H9 (cell line): ENCODE data around the gene CLPSL2. TPM values are rescaled to one million over a fixed set of nuclear protein-coding genes. Genes with fewer than 3 reads are reported as not detected.
A peak's percentile ranks its signal among the peaks of the same experiment; 100 is the strongest.

Experiments used
- DNase-seq: peaks from one replicate; pipeline ENCODE4 v3.0.0-alpha.2; 2017
- H2AFZ ChIP-seq: one replicate; pipeline ENCODE4 v1.6.1; 2013; ENCODE audit warnings: mild to moderate bottlenecking, low read length, control low read depth, moderate library complexity
- H2AK5ac ChIP-seq: 2 replicates; pipeline ENCODE4 v1.6.1; 2013; ENCODE audit warnings: low read length, control low read depth, mixed read lengths; ENCODE audit not compliant: insufficient read length
- H2BK120ac ChIP-seq: one replicate; pipeline ENCODE4 v1.6.1; 2013; ENCODE audit warnings: low read depth, mild to moderate bottlenecking, low read length, control low read depth, inconsistent platforms; ENCODE audit not compliant: poor library complexity, severe bottlenecking
- H2BK12ac ChIP-seq: 2 replicates; pipeline ENCODE4 v1.6.1; 2013; ENCODE audit warnings: low read length, control low read depth, mixed read lengths, low read depth; ENCODE audit not compliant: insufficient read length
- H2BK15ac ChIP-seq: 2 replicates; pipeline ENCODE4 v1.6.1; 2013; ENCODE audit warnings: low read depth, low read length, control low read depth
- H2BK20ac ChIP-seq: one replicate; pipeline ENCODE4 v1.6.1; 2013; ENCODE audit warnings: low read depth, mild to moderate bottlenecking, low read length, control low read depth, inconsistent platforms; ENCODE audit not compliant: poor library complexity, severe bottlenecking
- H2BK5ac ChIP-seq: 2 replicates; pipeline ENCODE4 v1.6.1; 2013; ENCODE audit warnings: low read length, control low read depth, mixed read lengths; ENCODE audit not compliant: insufficient read length
- H3K14ac ChIP-seq: 2 replicates; pipeline ENCODE4 v1.6.1; 2013; ENCODE audit warnings: low read length, control low read depth; ENCODE audit not compliant: insufficient read depth
- H3K18ac ChIP-seq: 2 replicates; pipeline ENCODE4 v1.6.1; 2013; ENCODE audit warnings: low read depth, mild to moderate bottlenecking, mixed read lengths, low read length, control low read depth; ENCODE audit not compliant: insufficient read length
- H3K23ac ChIP-seq: 2 replicates; pipeline ENCODE4 v1.6.1; 2013; ENCODE audit warnings: low read length, control low read depth, mixed read lengths, low read depth; ENCODE audit not compliant: insufficient read length
- H3K23me2 ChIP-seq: 2 replicates; pipeline ENCODE4 v1.6.1; 2013; ENCODE audit warnings: low read depth, mild to moderate bottlenecking, mixed read lengths, low read length, control low read depth; ENCODE audit not compliant: insufficient read length, poor library complexity, severe bottlenecking
- H3K27ac ChIP-seq: 2 replicates; pipeline ENCODE4 v1.5.1; 2013; ENCODE audit warnings: low read length, control low read depth, mixed read lengths, low read depth; ENCODE audit not compliant: insufficient read length
- H3K27me3 ChIP-seq: 2 replicates; pipeline ENCODE4 v1.6.1; 2013; ENCODE audit warnings: low read length, control low read depth, inconsistent platforms; ENCODE audit not compliant: insufficient read depth
- H3K4ac ChIP-seq: 2 replicates; pipeline ENCODE4 v1.6.1; 2013; ENCODE audit warnings: low read depth, mild to moderate bottlenecking, control low read depth, inconsistent platforms, low read length, moderate library complexity
- H3K4me1 ChIP-seq: 2 replicates; pipeline ENCODE4 v1.6.1; 2013; ENCODE audit warnings: low read length, control low read depth, inconsistent platforms; ENCODE audit not compliant: insufficient read depth
- H3K4me2 ChIP-seq: 2 replicates; pipeline ENCODE4 v1.6.1; 2013; ENCODE audit warnings: low read length, control low read depth, mixed read lengths; ENCODE audit not compliant: insufficient read length, insufficient read depth
- H3K56ac ChIP-seq: 2 replicates; pipeline ENCODE4 v1.6.1; 2013; ENCODE audit warnings: low read depth, mild to moderate bottlenecking, mixed read lengths, low read length, control low read depth; ENCODE audit not compliant: insufficient read length
- H3K79me1 ChIP-seq: 2 replicates; pipeline ENCODE4 v1.6.1; 2013; ENCODE audit warnings: low read depth, mild to moderate bottlenecking, moderate library complexity, low read length, control low read depth, inconsistent platforms; ENCODE audit not compliant: insufficient read depth, poor library complexity, severe bottlenecking
- H3K79me2 ChIP-seq: 2 replicates; pipeline ENCODE4 v1.6.1; 2013; ENCODE audit warnings: low read length, control low read depth, inconsistent platforms; ENCODE audit not compliant: insufficient read depth
- H3K9ac ChIP-seq: 2 replicates; pipeline ENCODE4 v1.6.1; 2013; ENCODE audit warnings: low read length, control low read depth, mixed read lengths; ENCODE audit not compliant: insufficient read length; ENCODE audit errors: extremely low read depth
- H3K9me3 ChIP-seq: one replicate; pipeline ENCODE4 v1.6.1; 2013; ENCODE audit warnings: low read depth, low read length, inconsistent platforms; ENCODE audit not compliant: control insufficient read depth
- H3T11ph ChIP-seq: one replicate; pipeline ENCODE4 v1.6.1; 2013; ENCODE audit warnings: mild to moderate bottlenecking, low read length, control low read depth, inconsistent platforms
- H4K20me1 ChIP-seq: one replicate; pipeline ENCODE4 v1.6.1; 2013; ENCODE audit not compliant: control insufficient read depth, insufficient read length, insufficient read depth
- H4K5ac ChIP-seq: 2 replicates; pipeline ENCODE4 v1.6.1; 2013; ENCODE audit warnings: low read depth, mild to moderate bottlenecking, mixed read lengths, low read length, control low read depth; ENCODE audit not compliant: insufficient read length
- H4K8ac ChIP-seq: replicated peaks from 2 replicates; pipeline ENCODE4 v1.6.1; 2013; ENCODE audit warnings: low read length, control low read depth, mixed read lengths, low read depth; ENCODE audit not compliant: insufficient read length
- H4K91ac ChIP-seq: 2 replicates; pipeline ENCODE4 v1.6.1; 2013; ENCODE audit warnings: low read depth, mild to moderate bottlenecking, moderate library complexity, mixed read lengths, low read length, control low read depth; ENCODE audit not compliant: insufficient read length
- H3K27ac Mint-ChIP-seq, 3 experiments: 2 replicates in 2 of 3; 3 replicates in 1 of 3; pipeline ENCODE4 v1.8.0; 2020 to 2021; ENCODE audit warnings: mixed read lengths in 3 of 3, mild to moderate bottlenecking in 1 of 3, moderate library complexity in 1 of 3
- H3K27me3 Mint-ChIP-seq: 2 replicates; pipeline ENCODE4 v1.8.0; 2021; ENCODE audit warnings: low read depth, mild to moderate bottlenecking, moderate library complexity, mixed read lengths
- H3K36me3 Mint-ChIP-seq, 3 experiments: 2 replicates in 2 of 3; 3 replicates in 1 of 3; pipeline ENCODE4 v1.8.0; 2020 to 2021; ENCODE audit warnings: low read depth in 3 of 3, mixed read lengths in 3 of 3; ENCODE audit not compliant: insufficient read depth in 1 of 3
- H3K4me1 Mint-ChIP-seq, 2 experiments: 2 replicates each; pipeline ENCODE4 v1.8.0; 2020; ENCODE audit warnings: mixed read lengths in 2 of 2
- H3K4me3 Mint-ChIP-seq, 2 experiments: 2 replicates in 1 of 2; 3 replicates in 1 of 2; pipeline ENCODE4 v1.8.0; 2020 to 2021; ENCODE audit warnings: mild to moderate bottlenecking in 2 of 2, mixed read lengths in 2 of 2, moderate library complexity in 1 of 2
- H3K9me3 Mint-ChIP-seq, 2 experiments: 2 replicates in 1 of 2; 3 replicates in 1 of 2; pipeline ENCODE4 v1.8.0; 2020; ENCODE audit warnings: mild to moderate bottlenecking in 2 of 2, mixed read lengths in 2 of 2, moderate library complexity in 1 of 2
- WGBS: extraction: QIAGEN DNeasy Blood & Tissue Kit; methylation state at CpG from one replicate; pipeline ENCODE4 v1.1.7; 2013; ENCODE audit warnings: missing lambda C conversion rate, low lambda C conversion rate, mixed read lengths; ENCODE audit not compliant: insufficient read length; ENCODE audit errors: extremely low coverage; 5-methylcytosine and 5-hydroxymethylcytosine counted together
- total RNA-seq: library from RNA; stranded (reverse); gene quantifications from 2 replicates; pipeline ENCODE4 v1.2.1, GENCODE V29; 2021
- TF ChIP-seq, protein P1 (sequence below): fragments of 200-600 bp; sonication (generic); conservative IDR thresholded peaks from 3 replicates; pipeline ENCODE4 v1.8.0; 2021; ENCODE audit warnings: antibody characterized with exemption, mild to moderate bottlenecking

Gene CLPSL2
- total RNA-seq, 1 experiment from 2014 or later, result 4.4 TPM

- no peak within 1 kb of the TSS for H4K8ac ChIP-seq
- no peak within 1 kb of the TSS for H2BK5ac ChIP-seq
- no peak within 1 kb of the TSS for H3K9ac ChIP-seq
- no peak within 1 kb of the TSS for H2AK5ac ChIP-seq
- no peak within 1 kb of the TSS for H2AFZ ChIP-seq
- H3T11ph ChIP-seq, result no peak within 1 kb of the TSS
- Mint-ChIP-seq H3K27ac (peak within 1 kb of the TSS in 2 of 3 experiments; percentile 74 to 77; a peak in 4 of 7 replicates), H3K4me3 (no peak within 1 kb of the TSS; a peak in 1 of 5 replicates), H3K27me3 (no peaks in the 10 kb centered on the region), H3K9me3 (no peaks in the 10 kb centered on the region), H3K4me1 (peaks cover 65 to 71% of the 10 kb centered on the region in 2 experiments), H3K36me3 (no peaks in the 10 kb centered on the region)
- no peak within 1 kb of the TSS for H3K4me2 ChIP-seq
- no peak within 1 kb of the TSS for H2BK120ac ChIP-seq
- no peaks in the 10 kb centered on the region for H4K20me1 ChIP-seq
- no peaks in the 10 kb centered on the region for H3K79me2 ChIP-seq
- no CpG with 5 or more reads among the region's 10 CpGs for WGBS
- H2BK20ac ChIP-seq, result no peak within 1 kb of the TSS
- H3K27me3 ChIP-seq, result no peaks in the 10 kb centered on the region
- H4K91ac ChIP-seq, result no peak within 1 kb of the TSS
- H3K4ac ChIP-seq, result no peak within 1 kb of the TSS
- peaks cover 10% of the 10 kb centered on the region for H3K4me1 ChIP-seq
- no peak within 1 kb of the TSS for H3K56ac ChIP-seq
- H3K27ac ChIP-seq, result no peak within 1 kb of the TSS
- H3K18ac ChIP-seq, result peak within 1 kb of the TSS; percentile 37
- H4K5ac ChIP-seq, result no peak within 1 kb of the TSS
- peak within 1 kb of the TSS; percentile 9 for H3K14ac ChIP-seq
- no peak for DNase-seq
- peaks cover 3% of the 10 kb centered on the region for H3K23me2 ChIP-seq
- no peaks in the 10 kb centered on the region for H3K79me1 ChIP-seq
- no peak within 1 kb of the TSS for H2BK15ac ChIP-seq
- no peak within 1 kb of the TSS for H2BK12ac ChIP-seq
- H3K9me3 ChIP-seq, result no peaks in the 10 kb centered on the region
- TF ChIP-seq, protein P1, sequence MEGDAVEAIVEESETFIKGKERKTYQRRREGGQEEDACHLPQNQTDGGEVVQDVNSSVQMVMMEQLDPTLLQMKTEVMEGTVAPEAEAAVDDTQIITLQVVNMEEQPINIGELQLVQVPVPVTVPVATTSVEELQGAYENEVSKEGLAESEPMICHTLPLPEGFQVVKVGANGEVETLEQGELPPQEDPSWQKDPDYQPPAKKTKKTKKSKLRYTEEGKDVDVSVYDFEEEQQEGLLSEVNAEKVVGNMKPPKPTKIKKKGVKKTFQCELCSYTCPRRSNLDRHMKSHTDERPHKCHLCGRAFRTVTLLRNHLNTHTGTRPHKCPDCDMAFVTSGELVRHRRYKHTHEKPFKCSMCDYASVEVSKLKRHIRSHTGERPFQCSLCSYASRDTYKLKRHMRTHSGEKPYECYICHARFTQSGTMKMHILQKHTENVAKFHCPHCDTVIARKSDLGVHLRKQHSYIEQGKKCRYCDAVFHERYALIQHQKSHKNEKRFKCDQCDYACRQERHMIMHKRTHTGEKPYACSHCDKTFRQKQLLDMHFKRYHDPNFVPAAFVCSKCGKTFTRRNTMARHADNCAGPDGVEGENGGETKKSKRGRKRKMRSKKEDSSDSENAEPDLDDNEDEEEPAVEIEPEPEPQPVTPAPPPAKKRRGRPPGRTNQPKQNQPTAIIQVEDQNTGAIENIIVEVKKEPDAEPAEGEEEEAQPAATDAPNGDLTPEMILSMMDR, result no peak
- H3K23ac ChIP-seq, result no peak within 1 kb of the TSS
Measured at GRCh38 chr6:35736982-35737412, 39.4 kb upstream of the CLPSL2 start, which contains the start of gene ARMC12. ARMC12 (plus strand) TSS chr6:35737032; CDS start chr6:35737109, 77 bp downstream.
